ENCODE results near the gene PUM1.

DNA sequence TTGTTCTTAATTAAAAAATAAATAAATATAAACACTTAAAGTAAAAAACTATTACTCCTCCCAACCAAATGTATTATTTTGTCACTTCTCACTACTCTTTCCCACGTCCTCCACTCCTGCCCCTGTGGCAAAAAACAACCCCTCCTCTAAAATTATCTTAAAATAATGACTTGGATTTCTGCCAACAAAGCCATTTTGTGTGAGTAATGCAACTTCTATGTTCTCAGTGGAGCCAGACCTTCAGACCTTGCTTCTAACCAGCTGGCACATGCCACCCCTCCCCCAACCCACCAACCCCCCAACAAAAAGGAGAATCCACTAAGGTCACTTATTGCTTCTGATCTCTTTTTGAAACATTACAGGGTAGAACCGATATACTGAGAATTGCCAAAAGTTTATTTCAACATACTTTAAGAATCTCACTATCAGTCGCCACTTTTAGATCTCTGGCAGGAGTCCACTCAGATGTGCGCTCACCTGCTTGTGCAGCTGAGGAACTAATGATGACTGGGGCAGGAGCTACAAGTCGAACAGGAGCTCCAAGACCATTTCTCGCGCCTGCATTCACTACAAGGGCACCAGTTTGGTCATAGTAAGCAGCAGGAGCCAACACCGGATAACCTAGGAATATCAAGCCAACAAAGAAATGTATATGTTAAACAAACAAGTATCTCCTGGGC is 98.7 kb downstream of the PUM1 start:
- TF ChIP-seq, protein P1, sequence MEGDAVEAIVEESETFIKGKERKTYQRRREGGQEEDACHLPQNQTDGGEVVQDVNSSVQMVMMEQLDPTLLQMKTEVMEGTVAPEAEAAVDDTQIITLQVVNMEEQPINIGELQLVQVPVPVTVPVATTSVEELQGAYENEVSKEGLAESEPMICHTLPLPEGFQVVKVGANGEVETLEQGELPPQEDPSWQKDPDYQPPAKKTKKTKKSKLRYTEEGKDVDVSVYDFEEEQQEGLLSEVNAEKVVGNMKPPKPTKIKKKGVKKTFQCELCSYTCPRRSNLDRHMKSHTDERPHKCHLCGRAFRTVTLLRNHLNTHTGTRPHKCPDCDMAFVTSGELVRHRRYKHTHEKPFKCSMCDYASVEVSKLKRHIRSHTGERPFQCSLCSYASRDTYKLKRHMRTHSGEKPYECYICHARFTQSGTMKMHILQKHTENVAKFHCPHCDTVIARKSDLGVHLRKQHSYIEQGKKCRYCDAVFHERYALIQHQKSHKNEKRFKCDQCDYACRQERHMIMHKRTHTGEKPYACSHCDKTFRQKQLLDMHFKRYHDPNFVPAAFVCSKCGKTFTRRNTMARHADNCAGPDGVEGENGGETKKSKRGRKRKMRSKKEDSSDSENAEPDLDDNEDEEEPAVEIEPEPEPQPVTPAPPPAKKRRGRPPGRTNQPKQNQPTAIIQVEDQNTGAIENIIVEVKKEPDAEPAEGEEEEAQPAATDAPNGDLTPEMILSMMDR (conservative IDR thresholded peaks at IDR 0.05 in 1 of 2, IDR thresholded peaks at IDR 0.05 in 1 of 2; ENCODE audit: extremely low read depth in 1 of 2, insufficient read depth in 1 of 2, low read depth in 1 of 2, low read length in 2 of 2): no peak
- no peak for TF ChIP-seq EZH2 (IDR thresholded peaks at IDR 0.05; ENCODE audit: borderline replicate concordance, low read length)
